HepG2 (cell line): ENCODE data around the gene SGF29. TPM values are rescaled to one million over a fixed set of nuclear protein-coding genes. Genes with fewer than 3 reads are reported as not detected.

ENCODE experiments used
- ATAD3A ChIP-seq: sonication (generic); formaldehyde crosslinking; IDR thresholded peaks from 2 replicates; pipeline ENCODE4 v1.4.0; 2020; ENCODE audit warnings: missing genetic modification reagents
- BRD4 ChIP-seq: sonication (generic); formaldehyde crosslinking; IDR thresholded peaks from 2 replicates; pipeline ENCODE4 v1.4.0; 2020; ENCODE audit warnings: missing genetic modification reagents
- FOXJ3 ChIP-seq: sonication (generic); formaldehyde crosslinking; IDR thresholded peaks from 2 replicates; pipeline ENCODE4 v1.4.0; 2020; ENCODE audit warnings: missing genetic modification reagents, mild to moderate bottlenecking, borderline replicate concordance
- MATR3 ChIP-seq: sonication (generic); formaldehyde crosslinking; IDR thresholded peaks from 2 replicates; pipeline ENCODE4 v1.4.0; 2020; ENCODE audit warnings: missing genetic modification reagents
- NCOR1 ChIP-seq: fragments of 200-600 bp; sonication (generic); IDR thresholded peaks from 2 replicates; pipeline ENCODE4 v1.7.0; 2017; ENCODE audit warnings: antibody characterized with exemption, low read length, borderline replicate concordance
- NONO ChIP-seq, 2 experiments: fragments of 450-650 bp in 1 of 2; sonication (generic) in 1 of 2; formaldehyde crosslinking in 1 of 2; IDR thresholded peaks in 1 of 2; conservative IDR thresholded peaks in 1 of 2; 2 replicates each; pipeline versions ENCODE4 v1.6.1 to v1.8.0; 2017 to 2022; ENCODE audit warnings: mild to moderate bottlenecking in 1 of 2, missing genetic modification reagents in 1 of 2, moderate library complexity in 1 of 2
- PAWR ChIP-seq: sonication (generic); formaldehyde crosslinking; IDR thresholded peaks from 2 replicates; pipeline ENCODE4 v1.4.0; 2020; ENCODE audit warnings: missing genetic modification reagents, mild to moderate bottlenecking, borderline replicate concordance
- POLR2AphosphoS5 ChIP-seq: IDR thresholded peaks from 2 replicates; pipeline ENCODE4 v1.6.1; 2012; ENCODE audit warnings: low read depth, low read length
- TMF1 ChIP-seq: sonication (generic); formaldehyde crosslinking; IDR thresholded peaks from 2 replicates; pipeline ENCODE4 v1.8.1; 2022; ENCODE audit warnings: low read depth, missing genetic modification reagents
- U2AF2 ChIP-seq: fragments of 200-400 bp; formaldehyde crosslinking; IDR thresholded peaks from 2 replicates; pipeline ENCODE4 v1.6.1; 2017; ENCODE audit warnings: low read depth, mild to moderate bottlenecking, low read length
- ZNF121 ChIP-seq: sonication (generic); formaldehyde crosslinking; IDR thresholded peaks from 2 replicates; pipeline ENCODE4 v1.5.0; 2020; ENCODE audit warnings: mild to moderate bottlenecking, missing genetic modification reagents
- ZNF230 ChIP-seq: sonication (generic); formaldehyde crosslinking; IDR thresholded peaks from 2 replicates; pipeline ENCODE4 v1.4.0; 2020; ENCODE audit warnings: mild to moderate bottlenecking, missing genetic modification reagents
- ZNF260 ChIP-seq: sonication (generic); formaldehyde crosslinking; IDR thresholded peaks from 2 replicates; pipeline ENCODE4 v1.4.0; 2020; ENCODE audit warnings: missing genetic modification reagents, low read depth, mild to moderate bottlenecking, borderline replicate concordance
- ZNF326 ChIP-seq: sonication (generic); formaldehyde crosslinking; IDR thresholded peaks from 2 replicates; pipeline ENCODE4 v1.4.0; 2020; ENCODE audit warnings: missing genetic modification reagents, borderline replicate concordance
- ZNF530 ChIP-seq: sonication (generic); formaldehyde crosslinking; IDR thresholded peaks from 2 replicates; pipeline ENCODE4 v1.5.0; 2020; ENCODE audit warnings: low read depth, mild to moderate bottlenecking, missing genetic modification reagents
- ZNF768 ChIP-seq: sonication (generic); formaldehyde crosslinking; IDR thresholded peaks from 2 replicates; pipeline ENCODE4 v1.4.0; 2020; ENCODE audit warnings: missing genetic modification reagents
- ZNF850 ChIP-seq: sonication (generic); formaldehyde crosslinking; conservative IDR thresholded peaks from 2 replicates; pipeline ENCODE4 v1.9.0; 2021; ENCODE audit warnings: mild to moderate bottlenecking, missing genetic modification reagents
- polyA plus RNA-seq, 8 experiments: library from polyadenylated mRNA; depleted of rRNA in 3 of 8; stranded (reverse) in 7 of 8; unstranded in 1 of 8; fragments of >200 nt; fragmentation: Illumina TruSeq in 4 of 8; extraction: Trizol in 4 of 8; gene quantifications; 2 replicates each; pipeline versions ENCODE4 v1.2.1 to v1.2.3, GENCODE V29; 2011 to 2016; ENCODE audit warnings: low read depth in 4 of 8, missing spikeins in 1 of 8, mixed read lengths in 1 of 8; ENCODE audit not compliant: insufficient read depth in 1 of 8
- total RNA-seq, 5 experiments: library from RNA; depleted of rRNA; stranded (reverse); fragments of >200 nt; fragmentation: Illumina TruSeq; extraction: Trizol; gene quantifications; 2 replicates each; pipeline ENCODE4 v1.2.3, GENCODE V29; 2016; ENCODE audit warnings: low read depth in 1 of 5
- TF ChIP-seq, protein P1 (sequence below): sonication (generic); formaldehyde crosslinking; IDR thresholded peaks from 2 replicates; pipeline ENCODE4 v1.4.0; 2020; ENCODE audit warnings: missing genetic modification reagents
- TF ChIP-seq, protein P2 (sequence below): sonication (generic); formaldehyde crosslinking; conservative IDR thresholded peaks from 2 replicates; pipeline ENCODE4 v1.4.0; 2020; ENCODE audit warnings: missing genetic modification reagents
- TF ChIP-seq, protein P3 (sequence below): sonication (generic); formaldehyde crosslinking; IDR thresholded peaks from 2 replicates; pipeline ENCODE4 v1.4.0; 2020; ENCODE audit warnings: mild to moderate bottlenecking, missing genetic modification reagents
- TF ChIP-seq, protein P4 (sequence below): IDR thresholded peaks from 2 replicates; pipeline ENCODE4 v1.6.1; 2018; ENCODE audit warnings: missing genetic modification reagents, mild to moderate bottlenecking, missing compliant biosample characterization

The SGF29 gene
- total and polyA plus RNA-seq, 2 of the 13 experiments (the other 11 are each of a cell fraction or from before 2014, with no cell fraction given): 5.0 to 29.4 TPM

DNA sequence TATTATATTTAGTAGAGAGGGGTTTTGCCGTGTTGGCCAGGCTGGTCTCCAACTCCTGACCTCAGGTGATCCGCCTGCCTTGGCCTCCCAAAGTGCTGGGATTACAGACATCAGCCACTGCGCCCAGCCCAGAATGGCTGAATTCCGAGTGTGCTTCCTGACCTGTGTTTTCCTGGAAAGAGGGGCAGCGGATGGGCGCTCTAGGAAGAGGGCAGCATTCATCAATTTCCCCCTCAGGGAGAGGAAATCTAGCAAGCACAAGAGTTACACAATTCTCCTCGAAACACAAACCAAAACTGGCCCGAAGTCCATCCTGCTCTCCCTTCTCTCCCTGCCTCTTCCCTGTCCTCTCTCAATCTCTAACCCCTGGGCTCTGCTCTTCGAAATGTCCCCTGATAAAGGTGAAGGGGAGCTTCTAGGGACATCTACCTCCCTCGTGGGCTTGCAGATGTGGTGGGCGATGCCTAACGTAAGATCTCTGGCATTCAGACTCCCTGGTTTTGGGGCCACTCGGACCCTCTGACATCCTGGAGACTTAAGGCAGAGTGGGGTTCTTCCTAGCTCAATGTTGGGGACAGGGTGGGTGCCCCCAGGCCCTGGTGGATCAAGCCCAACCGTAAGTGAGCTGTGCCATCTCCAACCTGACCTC, 48.1 kb upstream of the SGF29 start (continued):
- TF ChIP-seq ZNF850 (CRISPR knock-in tag): no peak
- no peak for TF ChIP-seq ZNF230
- TF ChIP-seq BRD4 (CRISPR knock-in tag): no peak
- TF ChIP-seq ZNF530: no peak
- TF ChIP-seq, protein P1, sequence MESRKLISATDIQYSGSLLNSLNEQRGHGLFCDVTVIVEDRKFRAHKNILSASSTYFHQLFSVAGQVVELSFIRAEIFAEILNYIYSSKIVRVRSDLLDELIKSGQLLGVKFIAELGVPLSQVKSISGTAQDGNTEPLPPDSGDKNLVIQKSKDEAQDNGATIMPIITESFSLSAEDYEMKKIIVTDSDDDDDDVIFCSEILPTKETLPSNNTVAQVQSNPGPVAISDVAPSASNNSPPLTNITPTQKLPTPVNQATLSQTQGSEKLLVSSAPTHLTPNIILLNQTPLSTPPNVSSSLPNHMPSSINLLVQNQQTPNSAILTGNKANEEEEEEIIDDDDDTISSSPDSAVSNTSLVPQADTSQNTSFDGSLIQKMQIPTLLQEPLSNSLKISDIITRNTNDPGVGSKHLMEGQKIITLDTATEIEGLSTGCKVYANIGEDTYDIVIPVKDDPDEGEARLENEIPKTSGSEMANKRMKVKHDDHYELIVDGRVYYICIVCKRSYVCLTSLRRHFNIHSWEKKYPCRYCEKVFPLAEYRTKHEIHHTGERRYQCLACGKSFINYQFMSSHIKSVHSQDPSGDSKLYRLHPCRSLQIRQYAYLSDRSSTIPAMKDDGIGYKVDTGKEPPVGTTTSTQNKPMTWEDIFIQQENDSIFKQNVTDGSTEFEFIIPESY: peak; percentile 32; the same call in 1 of the 2 replicates
- peak; percentile 67; the same call in 1 of the 2 replicates for TF ChIP-seq FOXJ3 (CRISPR knock-in tag)
- TF ChIP-seq ZNF121 (CRISPR knock-in tag): no peak
- TF ChIP-seq, protein P2, sequence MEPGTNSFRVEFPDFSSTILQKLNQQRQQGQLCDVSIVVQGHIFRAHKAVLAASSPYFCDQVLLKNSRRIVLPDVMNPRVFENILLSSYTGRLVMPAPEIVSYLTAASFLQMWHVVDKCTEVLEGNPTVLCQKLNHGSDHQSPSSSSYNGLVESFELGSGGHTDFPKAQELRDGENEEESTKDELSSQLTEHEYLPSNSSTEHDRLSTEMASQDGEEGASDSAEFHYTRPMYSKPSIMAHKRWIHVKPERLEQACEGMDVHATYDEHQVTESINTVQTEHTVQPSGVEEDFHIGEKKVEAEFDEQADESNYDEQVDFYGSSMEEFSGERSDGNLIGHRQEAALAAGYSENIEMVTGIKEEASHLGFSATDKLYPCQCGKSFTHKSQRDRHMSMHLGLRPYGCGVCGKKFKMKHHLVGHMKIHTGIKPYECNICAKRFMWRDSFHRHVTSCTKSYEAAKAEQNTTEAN: peak; percentile 87
- TF ChIP-seq ATAD3A: no peak
- TF ChIP-seq ZNF260 (CRISPR knock-in tag): no peak
- TF ChIP-seq MATR3 (CRISPR knock-in tag): no peak
- no peak for TF ChIP-seq POLR2AphosphoS5
- peak; percentile 75; the same call in 1 of the 2 replicates for TF ChIP-seq NCOR1
- TF ChIP-seq TMF1 (CRISPR knock-in tag): no peak
- TF ChIP-seq, protein P3, sequence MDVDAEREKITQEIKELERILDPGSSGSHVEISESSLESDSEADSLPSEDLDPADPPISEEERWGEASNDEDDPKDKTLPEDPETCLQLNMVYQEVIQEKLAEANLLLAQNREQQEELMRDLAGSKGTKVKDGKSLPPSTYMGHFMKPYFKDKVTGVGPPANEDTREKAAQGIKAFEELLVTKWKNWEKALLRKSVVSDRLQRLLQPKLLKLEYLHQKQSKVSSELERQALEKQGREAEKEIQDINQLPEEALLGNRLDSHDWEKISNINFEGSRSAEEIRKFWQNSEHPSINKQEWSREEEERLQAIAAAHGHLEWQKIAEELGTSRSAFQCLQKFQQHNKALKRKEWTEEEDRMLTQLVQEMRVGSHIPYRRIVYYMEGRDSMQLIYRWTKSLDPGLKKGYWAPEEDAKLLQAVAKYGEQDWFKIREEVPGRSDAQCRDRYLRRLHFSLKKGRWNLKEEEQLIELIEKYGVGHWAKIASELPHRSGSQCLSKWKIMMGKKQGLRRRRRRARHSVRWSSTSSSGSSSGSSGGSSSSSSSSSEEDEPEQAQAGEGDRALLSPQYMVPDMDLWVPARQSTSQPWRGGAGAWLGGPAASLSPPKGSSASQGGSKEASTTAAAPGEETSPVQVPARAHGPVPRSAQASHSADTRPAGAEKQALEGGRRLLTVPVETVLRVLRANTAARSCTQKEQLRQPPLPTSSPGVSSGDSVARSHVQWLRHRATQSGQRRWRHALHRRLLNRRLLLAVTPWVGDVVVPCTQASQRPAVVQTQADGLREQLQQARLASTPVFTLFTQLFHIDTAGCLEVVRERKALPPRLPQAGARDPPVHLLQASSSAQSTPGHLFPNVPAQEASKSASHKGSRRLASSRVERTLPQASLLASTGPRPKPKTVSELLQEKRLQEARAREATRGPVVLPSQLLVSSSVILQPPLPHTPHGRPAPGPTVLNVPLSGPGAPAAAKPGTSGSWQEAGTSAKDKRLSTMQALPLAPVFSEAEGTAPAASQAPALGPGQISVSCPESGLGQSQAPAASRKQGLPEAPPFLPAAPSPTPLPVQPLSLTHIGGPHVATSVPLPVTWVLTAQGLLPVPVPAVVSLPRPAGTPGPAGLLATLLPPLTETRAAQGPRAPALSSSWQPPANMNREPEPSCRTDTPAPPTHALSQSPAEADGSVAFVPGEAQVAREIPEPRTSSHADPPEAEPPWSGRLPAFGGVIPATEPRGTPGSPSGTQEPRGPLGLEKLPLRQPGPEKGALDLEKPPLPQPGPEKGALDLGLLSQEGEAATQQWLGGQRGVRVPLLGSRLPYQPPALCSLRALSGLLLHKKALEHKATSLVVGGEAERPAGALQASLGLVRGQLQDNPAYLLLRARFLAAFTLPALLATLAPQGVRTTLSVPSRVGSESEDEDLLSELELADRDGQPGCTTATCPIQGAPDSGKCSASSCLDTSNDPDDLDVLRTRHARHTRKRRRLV (CRISPR knock-in tag): no peak
- TF ChIP-seq U2AF2: no peak
- TF ChIP-seq ZNF768 (CRISPR knock-in tag): no peak
- TF ChIP-seq PAWR (CRISPR knock-in tag): no peak
- no peak for TF ChIP-seq NONO (IDR thresholded peaks at IDR 0.05)
- TF ChIP-seq NONO (CRISPR knock-in tag; conservative IDR thresholded peaks at IDR 0.05): no peak
- TF ChIP-seq, protein P4, sequence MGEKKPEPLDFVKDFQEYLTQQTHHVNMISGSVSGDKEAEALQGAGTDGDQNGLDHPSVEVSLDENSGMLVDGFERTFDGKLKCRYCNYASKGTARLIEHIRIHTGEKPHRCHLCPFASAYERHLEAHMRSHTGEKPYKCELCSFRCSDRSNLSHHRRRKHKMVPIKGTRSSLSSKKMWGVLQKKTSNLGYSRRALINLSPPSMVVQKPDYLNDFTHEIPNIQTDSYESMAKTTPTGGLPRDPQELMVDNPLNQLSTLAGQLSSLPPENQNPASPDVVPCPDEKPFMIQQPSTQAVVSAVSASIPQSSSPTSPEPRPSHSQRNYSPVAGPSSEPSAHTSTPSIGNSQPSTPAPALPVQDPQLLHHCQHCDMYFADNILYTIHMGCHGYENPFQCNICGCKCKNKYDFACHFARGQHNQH (CRISPR knock-in tag): peak; percentile 75; the same call in 1 of the 2 replicates
- no peak for TF ChIP-seq ZNF326 (CRISPR knock-in tag)
